ENCODE measurements around the gene SCO1.
"Not testable (repeated sequence)": the region's sequence is repeated elsewhere in the genome, so short reads cannot be mapped to it uniquely, and the experiment has no call there.

SCO1 gene

GRCh38 chr17:10726196-10726595 lies 28.9 kb upstream of the SCO1 start:
- no peak for DNase-seq (ENCODE audit: low read depth in 2 of 2)

GRCh38 chr17:10725262-10725661 lies 27.9 kb upstream of the SCO1 start:
- no peak for DNase-seq (ENCODE audit: low read depth in 2 of 2)

- no peak for DNase-seq (ENCODE audit: low read depth in 2 of 2)
Observed at GRCh38 chr17:10724546-10725195, 27.3 kb upstream of the SCO1 start.

GRCh38 chr17:10718547-10718946 lies 21.2 kb upstream of the SCO1 start:
- no peak for DNase-seq (ENCODE audit: low read depth in 2 of 2)

- DNase-seq (ENCODE audit: low read depth in 2 of 2), result no peak
Observed at GRCh38 chr17:10716218-10716617, 18.9 kb upstream of the SCO1 start.

GRCh38 chr17:10713318-10713717 lies 16.0 kb upstream of the SCO1 start:
- DNase-seq (ENCODE audit: low read depth in 2 of 2), result no peak

GRCh38 chr17:10705727-10706126 lies 8.4 kb upstream of the SCO1 start:
- DNase-seq (ENCODE audit: low read depth in 2 of 2), result no peak

- DNase-seq (ENCODE audit: low read depth in 2 of 2), result no peak
Observed at GRCh38 chr17:10702574-10702973, 5.2 kb upstream of the SCO1 start.

- no peak for DNase-seq (ENCODE audit: low read depth in 2 of 2)
Observed at GRCh38 chr17:10699856-10700255, 2.5 kb upstream of the SCO1 start.

- no peak for DNase-seq (ENCODE audit: low read depth in 2 of 2)
Observed at GRCh38 chr17:10698096-10698818, 924 bp upstream of the SCO1 start.

GRCh38 chr17:10695875-10696407 lies 1.4 kb downstream of the SCO1 start:
- not testable (repeated sequence) for DNase-seq (ENCODE audit: low read depth in 2 of 2)

GRCh38 chr17:10687499-10687898 lies 9.8 kb downstream of the SCO1 start:
- no peak for DNase-seq (ENCODE audit: low read depth in 2 of 2)

- DNase-seq (ENCODE audit: low read depth in 2 of 2), result no peak
Observed at GRCh38 chr17:10683853-10684252, 13.5 kb downstream of the SCO1 start.

GRCh38 chr17:10681866-10682446 lies 15.4 kb downstream of the SCO1 start:
- DNase-seq (ENCODE audit: low read depth in 2 of 2), result no peak

GRCh38 chr17:10674704-10675103 lies 22.6 kb downstream of the SCO1 start:
- DNase-seq (ENCODE audit: low read depth in 2 of 2), result no peak

GRCh38 chr17:10673312-10673711 lies 24.0 kb downstream of the SCO1 start:
- no peak for DNase-seq (ENCODE audit: low read depth in 2 of 2)

- no peak for DNase-seq (ENCODE audit: low read depth in 2 of 2)
Observed at GRCh38 chr17:10668775-10669174, 28.6 kb downstream of the SCO1 start.

GRCh38 chr17:10666906-10667305 lies 30.4 kb downstream of the SCO1 start:
- no peak for DNase-seq (ENCODE audit: low read depth in 2 of 2)

GRCh38 chr17:10664571-10664970 lies 32.8 kb downstream of the SCO1 start:
- no peak for DNase-seq (ENCODE audit: low read depth in 2 of 2)

GRCh38 chr17:10663231-10663630 lies 34.1 kb downstream of the SCO1 start:
- DNase-seq (ENCODE audit: low read depth in 2 of 2), result no peak

GRCh38 chr17:10661437-10661836 lies 35.9 kb downstream of the SCO1 start:
- no peak for DNase-seq (ENCODE audit: low read depth in 2 of 2)

GRCh38 chr17:10657879-10658278 lies 39.5 kb downstream of the SCO1 start:
- no peak for DNase-seq (ENCODE audit: low read depth in 2 of 2)

- DNase-seq (ENCODE audit: low read depth in 2 of 2), result no peak
Observed at GRCh38 chr17:10657148-10657547, 40.2 kb downstream of the SCO1 start, which contains the start of gene MYH3. Gene MYH3 (minus strand): TSS chr17:10657309. CDS start chr17:10655064, 2,245 bp downstream.

Data from stimulated activated CD4-positive, alpha-beta T cell treated with anti-CD3 and anti-CD28 coated beads, Interleukin-1b, Interleukin-23, amount 100 ng/mL, for 4 hours (primary cell).